GM18519 (cell line): Measurements from ENCODE around the gene GRIA4.
"Not testable (repeated sequence)": the region's sequence is repeated elsewhere in the genome, so short reads cannot be mapped to it uniquely, and the experiment has no call there.

Source experiments
- ATAC-seq: cut with Tn5 transposase; IDR thresholded peaks from one replicate; pipeline ENCODE4 v1.9.1; 2021; ENCODE audit warnings: mild to moderate bottlenecking, moderate library complexity; ENCODE audit not compliant: unreplicated experiment, low FRiP score

Gene GRIA4

GRCh38 chr11:105713696-105714095, 103.8 kb downstream of the GRIA4 start:
- no peak for ATAC-seq

- no peak for ATAC-seq
These were observed 108.8 kb downstream of the GRIA4 start for GRCh38 chr11:105718641-105719040.

- ATAC-seq = peak; percentile 84
These were observed 109.4 kb downstream of the GRIA4 start for GRCh38 chr11:105719073-105719822.

- ATAC-seq = no peak
These were observed 110.2 kb downstream of the GRIA4 start for GRCh38 chr11:105720096-105720495.

- ATAC-seq = no peak
These were observed 113.4 kb downstream of the GRIA4 start for GRCh38 chr11:105723269-105723668.

- ATAC-seq = no peak
These were observed 122.7 kb downstream of the GRIA4 start for GRCh38 chr11:105732611-105733010.

GRCh38 chr11:105734426-105734825, 124.6 kb downstream of the GRIA4 start:
- ATAC-seq = no peak

- no peak for ATAC-seq
These were observed 128.4 kb downstream of the GRIA4 start for GRCh38 chr11:105738251-105738650.

- ATAC-seq = no peak
These were observed 129.3 kb downstream of the GRIA4 start for GRCh38 chr11:105738986-105739795.

- ATAC-seq = peak; percentile 80
These were observed 130.5 kb downstream of the GRIA4 start for GRCh38 chr11:105740164-105740903.

- no peak for ATAC-seq
These were observed 131.7 kb downstream of the GRIA4 start for GRCh38 chr11:105741488-105742020.

- no peak for ATAC-seq
These were observed 144.4 kb downstream of the GRIA4 start for GRCh38 chr11:105754260-105754659.

GRCh38 chr11:105754716-105755115, 144.8 kb downstream of the GRIA4 start:
- ATAC-seq = no peak

GRCh38 chr11:105757107-105757506, 147.2 kb downstream of the GRIA4 start:
- ATAC-seq = no peak

GRCh38 chr11:105763594-105763993, 153.7 kb downstream of the GRIA4 start:
- no peak for ATAC-seq

GRCh38 chr11:105767931-105768330, 158.1 kb downstream of the GRIA4 start:
- no peak for ATAC-seq

GRCh38 chr11:105769627-105770026, 159.8 kb downstream of the GRIA4 start:
- no peak for ATAC-seq

- not testable (repeated sequence) for ATAC-seq
These were observed 163.6 kb downstream of the GRIA4 start for GRCh38 chr11:105773452-105773851.

- ATAC-seq = no peak
These were observed 165.0 kb downstream of the GRIA4 start for GRCh38 chr11:105774899-105775298.

- ATAC-seq = no peak
These were observed 171.1 kb downstream of the GRIA4 start for GRCh38 chr11:105780781-105781525.
